ENCODE results near the gene ADGRG2.

GRCh38 chrX:19121466-19121865, 802 bp downstream of the ADGRG2 start:
- TF ChIP-seq USF1 (IDR thresholded peaks at IDR 0.05) (no peak), TAF1 (IDR thresholded peaks at IDR 0.05; ENCODE audit: low read depth) (no peak), MAX (IDR thresholded peaks at IDR 0.05) (no peak)
